CD14-positive monocyte (primary cell): ENCODE results near the gene PLEKHG2. TPM values are rescaled to one million over a fixed set of nuclear protein-coding genes. Genes with fewer than 3 reads are reported as not detected.

Experiments used
- DNase-seq, 3 donors: peaks; one replicate each; pipeline ENCODE4 v3.0.0-alpha.2; 2011 to 2022
- H2AFZ ChIP-seq: 2 replicates; pipeline ENCODE4 v1.6.0; 2012; ENCODE audit warnings: mild to moderate bottlenecking, low read depth, low read length, inconsistent platforms; ENCODE audit not compliant: insufficient read depth, poor library complexity, severe bottlenecking
- H3K27ac ChIP-seq, 2 donors: 1 replicate in 1 of 2; 2 replicates in 1 of 2; pipeline ENCODE4 v1.5.1; 2012 to 2013; ENCODE audit warnings: low read length in 2 of 2, control low read depth in 1 of 2, inconsistent platforms in 1 of 2, low read depth in 1 of 2, mild to moderate bottlenecking in 1 of 2
- H3K27me3 ChIP-seq, 2 donors: one replicate each; pipeline versions ENCODE4 v1.6.0 to v1.6.1; 2011 to 2013; ENCODE audit warnings: low read length in 2 of 2; ENCODE audit not compliant: control insufficient read depth in 2 of 2, insufficient read depth in 2 of 2
- H3K36me3 ChIP-seq, 2 donors: replicated peaks in 1 of 2; 1 replicate in 1 of 2; 2 replicates in 1 of 2; pipeline versions ENCODE4 v1.5.1 to v1.6.1; 2012 to 2013; ENCODE audit warnings: low read length in 2 of 2, control low read depth in 1 of 2, inconsistent platforms in 1 of 2, mild to moderate bottlenecking in 1 of 2; ENCODE audit not compliant: insufficient read depth in 2 of 2, control insufficient read depth in 1 of 2
- H3K4me1 ChIP-seq, 2 donors: 1 replicate in 1 of 2; 2 replicates in 1 of 2; pipeline versions ENCODE4 v1.5.1 to v1.6.1; 2012 to 2013; ENCODE audit warnings: low read length in 2 of 2, control low read depth in 1 of 2, inconsistent platforms in 1 of 2, mild to moderate bottlenecking in 1 of 2, moderate library complexity in 1 of 2; ENCODE audit not compliant: insufficient read depth in 2 of 2, control insufficient read depth in 1 of 2
- H3K4me2 ChIP-seq: replicated peaks from 2 replicates; pipeline ENCODE3; 2012; ENCODE audit warnings: low read length, moderate library complexity, mild to moderate bottlenecking; ENCODE audit not compliant: poor library complexity, severe bottlenecking; ENCODE audit errors: extremely low read depth
- H3K4me3 ChIP-seq, 3 experiments: fragments of 200-600 bp in 1 of 3; sonication (generic) in 1 of 3; replicated peaks in 1 of 3; 1 replicate in 2 of 3; 2 replicates in 1 of 3; pipeline ENCODE4 v1.5.1; 2011 to 2013; ENCODE audit warnings: low read length in 3 of 3, mild to moderate bottlenecking in 3 of 3, control low read depth in 2 of 3, low read depth in 2 of 3, inconsistent platforms in 1 of 3, moderate library complexity in 1 of 3
- H3K79me2 ChIP-seq: 2 replicates; pipeline ENCODE4 v1.6.0; 2012; ENCODE audit warnings: mild to moderate bottlenecking, control low read depth, inconsistent platforms, low read length, moderate library complexity; ENCODE audit not compliant: insufficient read depth
- H3K9ac ChIP-seq: 2 replicates; pipeline ENCODE4 v1.6.0; 2017; ENCODE audit warnings: low read length, mild to moderate bottlenecking; ENCODE audit not compliant: insufficient read depth, poor library complexity, severe bottlenecking
- H3K9me3 ChIP-seq, 2 donors: replicated peaks in 1 of 2; 1 replicate in 1 of 2; 2 replicates in 1 of 2; pipeline versions ENCODE4 v1.5.1 to v1.6.1; 2012 to 2013; ENCODE audit warnings: low read length in 2 of 2, control low read depth in 1 of 2; ENCODE audit not compliant: control insufficient read depth in 1 of 2, insufficient read depth in 1 of 2
- H4K20me1 ChIP-seq: 2 replicates; pipeline ENCODE4 v1.6.0; 2012; ENCODE audit warnings: mild to moderate bottlenecking, low read length, control low read depth, moderate library complexity; ENCODE audit not compliant: insufficient read depth
- H3K27ac Mint-ChIP-seq, 7 donors: one replicate each; pipeline ENCODE4 v1.8.0; 2020; ENCODE audit warnings: mild to moderate bottlenecking in 7 of 7, mixed read lengths in 7 of 7, moderate library complexity in 6 of 7, inconsistent platforms in 2 of 7
- H3K27me3 Mint-ChIP-seq, 3 donors: one replicate each; pipeline ENCODE4 v1.8.0; 2021 to 2022; ENCODE audit warnings: low read depth in 3 of 3, mild to moderate bottlenecking in 3 of 3, mixed read lengths in 3 of 3, moderate library complexity in 3 of 3, inconsistent platforms in 1 of 3
- H3K36me3 Mint-ChIP-seq, 2 donors: one replicate each; pipeline ENCODE4 v1.8.0; 2020; ENCODE audit warnings: mixed read lengths in 2 of 2, inconsistent platforms in 1 of 2, mild to moderate bottlenecking in 1 of 2
- H3K4me1 Mint-ChIP-seq: one replicate; pipeline ENCODE4 v1.8.0; 2020; ENCODE audit warnings: mild to moderate bottlenecking, mixed read lengths
- H3K4me3 Mint-ChIP-seq, 2 donors: one replicate each; pipeline ENCODE4 v1.8.0; 2020; ENCODE audit warnings: mild to moderate bottlenecking in 2 of 2, mixed read lengths in 2 of 2, moderate library complexity in 1 of 2
- H3K9me3 Mint-ChIP-seq, 7 donors: one replicate each; pipeline ENCODE4 v1.8.0; 2020 to 2022; ENCODE audit warnings: mixed read lengths in 7 of 7, mild to moderate bottlenecking in 6 of 7, moderate library complexity in 6 of 7, inconsistent platforms in 2 of 7
- WGBS: methylation state at CpG from one replicate; pipeline ENCODE4 v1.1.5; 2013; ENCODE audit warnings: missing lambda C conversion rate; ENCODE audit not compliant: insufficient coverage; 5-methylcytosine and 5-hydroxymethylcytosine counted together
- intact Hi-C, 2 donors: fragments of 100-400 bp; cut with micrococcal nuclease; formaldehyde crosslinking; loops; one replicate each; pipeline versions ENCODE4 v1.15.0 to v1.15.1; 2023
- polyA minus RNA-seq: library from RNA; depleted of rRNA, polyadenylated mRNA; stranded (reverse); fragments of >200 nt; gene quantifications from 2 replicates; pipeline ENCODE4 v1.2.3, GENCODE V29; 2012
- polyA plus RNA-seq, 3 donors: library from polyadenylated mRNA; depleted of rRNA in 1 of 3; unstranded in 2 of 3; stranded (reverse) in 1 of 3; fragments of 300-500 nt in 2 of 3; fragments of >200 nt in 1 of 3; fragmentation: Illumina TruSeq in 2 of 3; gene quantifications; 1 replicate in 2 of 3; 2 replicates in 1 of 3; pipeline ENCODE4 v1.2.3, GENCODE V29; 2012 to 2021
- total RNA-seq, 12 experiments: library from RNA in 1 of 12; stranded (reverse) in 1 of 12; fragments of 120-200 nt in 1 of 12; gene quantifications; one replicate each; pipeline ENCODE4 v1.2.4 and lab custom pipeline; 2013 to 2026; ENCODE audit warnings: mixed read lengths in 6 of 12, inconsistent platforms in 1 of 12
- TF ChIP-seq, protein P1 (sequence below): fragments of 200-600 bp; IDR thresholded peaks from one replicate; pipeline ENCODE4 v1.8.0; 2022; ENCODE audit warnings: antibody characterized with exemption, mild to moderate bottlenecking

PLEKHG2 gene, protein sequence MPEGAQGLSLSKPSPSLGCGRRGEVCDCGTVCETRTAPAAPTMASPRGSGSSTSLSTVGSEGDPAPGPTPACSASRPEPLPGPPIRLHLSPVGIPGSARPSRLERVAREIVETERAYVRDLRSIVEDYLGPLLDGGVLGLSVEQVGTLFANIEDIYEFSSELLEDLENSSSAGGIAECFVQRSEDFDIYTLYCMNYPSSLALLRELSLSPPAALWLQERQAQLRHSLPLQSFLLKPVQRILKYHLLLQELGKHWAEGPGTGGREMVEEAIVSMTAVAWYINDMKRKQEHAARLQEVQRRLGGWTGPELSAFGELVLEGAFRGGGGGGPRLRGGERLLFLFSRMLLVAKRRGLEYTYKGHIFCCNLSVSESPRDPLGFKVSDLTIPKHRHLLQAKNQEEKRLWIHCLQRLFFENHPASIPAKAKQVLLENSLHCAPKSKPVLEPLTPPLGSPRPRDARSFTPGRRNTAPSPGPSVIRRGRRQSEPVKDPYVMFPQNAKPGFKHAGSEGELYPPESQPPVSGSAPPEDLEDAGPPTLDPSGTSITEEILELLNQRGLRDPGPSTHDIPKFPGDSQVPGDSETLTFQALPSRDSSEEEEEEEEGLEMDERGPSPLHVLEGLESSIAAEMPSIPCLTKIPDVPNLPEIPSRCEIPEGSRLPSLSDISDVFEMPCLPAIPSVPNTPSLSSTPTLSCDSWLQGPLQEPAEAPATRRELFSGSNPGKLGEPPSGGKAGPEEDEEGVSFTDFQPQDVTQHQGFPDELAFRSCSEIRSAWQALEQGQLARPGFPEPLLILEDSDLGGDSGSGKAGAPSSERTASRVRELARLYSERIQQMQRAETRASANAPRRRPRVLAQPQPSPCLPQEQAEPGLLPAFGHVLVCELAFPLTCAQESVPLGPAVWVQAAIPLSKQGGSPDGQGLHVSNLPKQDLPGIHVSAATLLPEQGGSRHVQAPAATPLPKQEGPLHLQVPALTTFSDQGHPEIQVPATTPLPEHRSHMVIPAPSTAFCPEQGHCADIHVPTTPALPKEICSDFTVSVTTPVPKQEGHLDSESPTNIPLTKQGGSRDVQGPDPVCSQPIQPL (N-terminal part only)
- total RNA-seq (2013) = 24.4 TPM
- polyA plus RNA-seq = 100 to 1,000 TPM in 1 of 3 donors, 1 to 10 TPM in 1, under 1 TPM in 1; 0.73 to 202 (median 1.2) TPM
- polyA minus RNA-seq = 144 and 186 TPM in 2 replicates
- 20.0 to 163 (median 72.8) reads per million in 11 experiments for total RNA-seq (lab: John Stamatoyannopoulos, UW)

DNA sequence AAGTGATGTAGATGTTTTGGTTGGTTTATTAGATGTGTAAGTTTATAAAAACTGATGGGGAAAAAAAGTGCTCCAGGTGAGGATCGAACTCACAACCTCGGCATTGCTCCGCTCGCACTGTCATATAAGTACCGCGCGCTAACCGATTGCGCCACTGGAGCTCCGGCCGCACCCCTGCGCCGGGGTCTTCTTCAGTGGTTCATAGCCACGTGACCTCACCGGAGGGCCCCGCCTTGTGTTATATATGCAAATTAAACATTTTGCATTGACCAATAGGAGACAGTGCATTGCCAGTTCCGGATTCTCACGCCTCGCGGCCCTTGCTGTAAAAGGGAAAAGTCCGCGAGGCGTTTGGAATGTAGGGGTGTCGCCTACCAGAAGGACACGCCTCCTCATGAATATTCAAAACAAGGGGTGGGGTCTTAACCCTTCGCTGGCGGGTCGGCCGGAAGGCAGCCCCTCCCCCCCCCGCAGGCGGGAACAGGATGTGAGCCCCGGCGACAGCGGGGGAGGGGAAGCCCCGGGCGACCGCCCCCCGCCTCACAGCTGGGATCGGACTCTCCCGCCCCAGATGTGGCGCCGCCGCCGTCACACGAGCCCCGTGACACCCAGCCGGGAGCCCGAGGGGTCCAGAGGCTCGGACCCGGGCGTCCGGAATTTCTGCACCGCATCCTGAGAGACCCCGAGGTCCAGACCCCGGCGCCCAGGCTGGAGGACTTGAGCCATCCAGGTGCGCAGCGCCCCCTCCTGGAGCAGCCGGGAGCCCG lies at the start of gene PLEKHG2:
TSS of gene PLEKHG2 (plus strand) at position 570 of the 767 bp plus-strand sequence. CDS start 1,418 bp downstream, outside the sequence.
- peak; percentile 99 for DNase-seq
- H3K27me3 ChIP-seq = no peaks in the 10 kb centered on the region
- peak within 1 kb of the TSS; percentile 89 to 96 (median 91) for H3K4me3 ChIP-seq
- peaks cover 6 to 22% (median 14%) of the 10 kb centered on the region in 7 donors for H3K9me3 Mint-ChIP-seq
- peak within 1 kb of the TSS; percentile 100 for H3K9ac ChIP-seq
- intact Hi-C loops = loop anchor here (2.0 kb wide), 2 partner anchors 13 to 19 kb away; no protein-coding TSS in a partner anchor
- peaks cover 27 to 31% of the 10 kb centered on the region in 2 donors for H3K4me1 ChIP-seq
- peaks cover 51% of the 10 kb centered on the region for H3K79me2 ChIP-seq
- H2AFZ ChIP-seq = peak within 1 kb of the TSS; percentile 6
- peak within 1 kb of the TSS; percentile 98 to 99 for H3K27ac ChIP-seq
- H4K20me1 ChIP-seq = peaks cover 85% of the 10 kb centered on the region
- peaks cover 2 to 36% (median 10%) of the 10 kb centered on the region in 3 donors for H3K27me3 Mint-ChIP-seq
- 0% methylated on average over 48 of the region's 60 CpGs for WGBS
- H3K27ac Mint-ChIP-seq = peak within 1 kb of the TSS; percentile 96 to 100 (median 98)
- peaks cover 34 to 53% of the 10 kb centered on the region in 2 donors for H3K36me3 Mint-ChIP-seq
- peaks cover 26% of the 10 kb centered on the region for H3K4me1 Mint-ChIP-seq
- peaks cover 17 to 26% of the 10 kb centered on the region in 2 donors for H3K36me3 ChIP-seq
- peak within 1 kb of the TSS; percentile 83 for H3K4me2 ChIP-seq
- H3K4me3 Mint-ChIP-seq = peak within 1 kb of the TSS; percentile 91 to 99
- H3K9me3 ChIP-seq = no peaks in the 10 kb centered on the region
- TF ChIP-seq, protein P1, sequence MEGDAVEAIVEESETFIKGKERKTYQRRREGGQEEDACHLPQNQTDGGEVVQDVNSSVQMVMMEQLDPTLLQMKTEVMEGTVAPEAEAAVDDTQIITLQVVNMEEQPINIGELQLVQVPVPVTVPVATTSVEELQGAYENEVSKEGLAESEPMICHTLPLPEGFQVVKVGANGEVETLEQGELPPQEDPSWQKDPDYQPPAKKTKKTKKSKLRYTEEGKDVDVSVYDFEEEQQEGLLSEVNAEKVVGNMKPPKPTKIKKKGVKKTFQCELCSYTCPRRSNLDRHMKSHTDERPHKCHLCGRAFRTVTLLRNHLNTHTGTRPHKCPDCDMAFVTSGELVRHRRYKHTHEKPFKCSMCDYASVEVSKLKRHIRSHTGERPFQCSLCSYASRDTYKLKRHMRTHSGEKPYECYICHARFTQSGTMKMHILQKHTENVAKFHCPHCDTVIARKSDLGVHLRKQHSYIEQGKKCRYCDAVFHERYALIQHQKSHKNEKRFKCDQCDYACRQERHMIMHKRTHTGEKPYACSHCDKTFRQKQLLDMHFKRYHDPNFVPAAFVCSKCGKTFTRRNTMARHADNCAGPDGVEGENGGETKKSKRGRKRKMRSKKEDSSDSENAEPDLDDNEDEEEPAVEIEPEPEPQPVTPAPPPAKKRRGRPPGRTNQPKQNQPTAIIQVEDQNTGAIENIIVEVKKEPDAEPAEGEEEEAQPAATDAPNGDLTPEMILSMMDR = peak; percentile 79
